Testis (tissue), 2 donors: ENCODE measurements around the gene FASN.

Experiments
- CTCF ChIP-seq, 3 experiments: fragments of 450-650 bp in 2 of 3; fragments of 200-600 bp in 1 of 3; sonication (generic) in 1 of 3; IDR thresholded peaks; one replicate each; pipeline ENCODE4 v1.5.1; 2016 to 2019; ENCODE audit warnings: antibody characterized with exemption in 3 of 3, mild to moderate bottlenecking in 2 of 3, moderate library complexity in 1 of 3
- POLR2A ChIP-seq: fragments of 450-650 bp; IDR thresholded peaks from one replicate; pipeline ENCODE4 v1.6.1; 2017; ENCODE audit warnings: antibody characterized with exemption, mild to moderate bottlenecking, moderate library complexity

- no peak for TF ChIP-seq POLR2A
- no peak for TF ChIP-seq CTCF (IDR thresholded peaks at IDR 0.05)
Measured at GRCh38 chr17:82079001-82079677, 18.9 kb downstream of the FASN start.
